ENCODE measurements around the gene ANKS1A.
"Not testable (repeated sequence)": the region's sequence is repeated elsewhere in the genome, so short reads cannot be mapped to it uniquely, and the experiment has no call there.

ANKS1A gene

GRCh38 chr6:34990971-34991560 is 102.0 kb downstream of the ANKS1A start:
- no peak for DNase-seq (ENCODE audit: low read depth in 2 of 2, low spot score in 1 of 2)

DNA sequence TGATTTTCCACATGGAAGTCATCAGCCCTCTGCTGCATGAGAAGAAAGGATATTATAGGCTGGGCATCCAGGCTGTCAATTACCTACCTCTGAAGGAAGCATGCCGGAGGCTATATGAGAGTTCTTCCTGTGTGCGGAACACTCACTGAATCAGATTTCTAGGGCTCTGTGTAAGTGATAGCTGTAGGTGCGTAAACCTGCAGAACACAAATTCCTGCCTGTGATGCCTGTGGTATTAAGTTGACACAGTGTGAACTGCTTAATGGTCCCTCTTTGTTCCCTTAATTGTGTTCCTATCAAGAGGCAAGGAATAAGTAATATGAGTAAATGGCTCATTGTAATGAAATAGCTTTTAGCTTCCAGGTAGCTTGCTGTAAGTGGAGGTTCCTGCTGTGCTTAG is 103.3 kb downstream of the ANKS1A start:
- no peak for DNase-seq (ENCODE audit: low read depth in 2 of 2, low spot score in 1 of 2)

- no peak for DNase-seq (ENCODE audit: low read depth in 2 of 2, low spot score in 1 of 2)
Observed at GRCh38 chr6:34993213-34993612, 104.2 kb downstream of the ANKS1A start.

DNA sequence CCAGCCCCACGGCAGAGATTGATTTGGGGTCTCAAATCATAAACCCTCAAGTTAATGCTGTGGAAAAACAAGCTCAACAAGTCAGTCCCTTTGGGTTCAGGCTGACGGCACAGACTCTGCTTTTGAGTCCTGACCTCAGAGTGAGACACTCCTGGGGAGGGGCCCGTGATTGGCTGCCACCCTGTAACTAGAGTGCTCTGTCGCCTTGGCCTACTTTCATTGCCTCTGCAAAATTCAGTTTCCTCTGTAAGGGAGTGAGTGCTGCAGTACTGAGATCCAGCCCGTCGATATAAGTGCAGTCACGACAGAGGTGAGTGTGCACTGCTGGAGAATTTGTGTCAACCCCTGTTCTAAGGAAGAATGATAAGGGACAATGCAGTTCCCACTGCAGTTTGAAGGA is 105.6 kb downstream of the ANKS1A start:
- no peak for DNase-seq (ENCODE audit: low read depth in 2 of 2, low spot score in 1 of 2)

DNA sequence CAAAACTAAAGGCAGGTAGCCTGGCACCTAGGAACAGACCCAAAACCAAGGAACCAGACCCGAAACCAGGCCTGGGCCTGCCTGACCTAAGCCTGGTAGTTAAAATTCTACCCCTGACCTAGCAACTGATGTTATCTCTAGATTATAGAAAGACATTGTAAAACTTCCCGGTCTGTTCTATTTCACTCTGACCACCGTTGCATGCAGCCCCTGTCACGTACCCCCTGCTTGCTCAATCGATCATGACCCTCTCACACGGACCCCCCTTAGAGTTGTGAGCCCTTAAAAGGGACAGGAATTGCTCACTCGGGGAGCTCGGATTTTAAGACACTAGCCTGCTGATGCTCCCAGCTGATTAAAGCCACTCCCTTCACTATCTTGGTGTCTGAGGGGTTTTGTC is 109.4 kb downstream of the ANKS1A start:
- DNase-seq (ENCODE audit: low read depth in 2 of 2, low spot score in 1 of 2), result not testable (repeated sequence)

DNA sequence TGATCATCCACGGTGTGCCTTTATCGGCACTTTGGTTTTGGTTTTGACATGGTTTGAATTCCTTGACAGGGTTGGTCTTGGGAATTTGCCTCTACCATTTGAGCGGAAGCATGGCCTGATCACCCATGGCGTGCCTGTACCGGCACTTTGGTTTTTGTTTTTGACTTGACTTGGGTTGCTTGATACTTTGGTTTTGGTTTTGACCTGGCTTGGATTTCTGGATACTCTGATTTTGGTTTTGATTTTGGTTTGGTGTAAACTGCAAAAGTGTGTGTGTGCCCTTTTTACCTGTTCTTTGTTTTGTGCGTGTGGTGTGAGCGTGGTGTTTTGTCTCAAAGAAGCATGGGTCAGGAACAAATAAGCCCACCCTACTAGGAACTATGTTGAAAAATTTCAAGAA is 110.1 kb downstream of the ANKS1A start:
- not testable (repeated sequence) for DNase-seq (ENCODE audit: low read depth in 2 of 2, low spot score in 1 of 2)

- not testable (repeated sequence) for DNase-seq (ENCODE audit: low read depth in 2 of 2, low spot score in 1 of 2)
Observed at GRCh38 chr6:34999962-35000361, 110.9 kb downstream of the ANKS1A start.

DNA sequence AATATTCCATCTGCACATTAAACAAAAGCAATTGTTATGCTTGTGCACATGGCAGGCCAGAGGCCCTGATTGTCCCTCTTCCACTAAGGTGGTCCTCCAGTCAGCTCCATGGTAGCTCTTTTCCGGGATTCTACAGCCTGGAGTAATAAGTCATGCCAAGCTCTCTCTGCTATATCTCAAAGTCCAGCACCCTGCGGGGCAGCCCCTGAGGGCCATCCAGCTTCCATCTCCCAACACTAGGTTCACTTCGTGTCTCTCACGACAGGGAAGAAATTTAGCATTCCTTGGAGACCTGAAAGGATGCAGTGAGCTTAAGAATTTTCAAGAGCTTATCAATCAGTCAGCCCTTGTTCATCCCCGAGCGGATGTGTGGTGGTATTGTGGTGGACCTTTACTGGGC is 112.3 kb downstream of the ANKS1A start:
- DNase-seq (ENCODE audit: low read depth in 2 of 2, low spot score in 1 of 2), result not testable (repeated sequence)

- not testable (repeated sequence) for DNase-seq (ENCODE audit: low read depth in 2 of 2, low spot score in 1 of 2)
Observed at GRCh38 chr6:35003886-35004530, 115.0 kb downstream of the ANKS1A start.

DNA sequence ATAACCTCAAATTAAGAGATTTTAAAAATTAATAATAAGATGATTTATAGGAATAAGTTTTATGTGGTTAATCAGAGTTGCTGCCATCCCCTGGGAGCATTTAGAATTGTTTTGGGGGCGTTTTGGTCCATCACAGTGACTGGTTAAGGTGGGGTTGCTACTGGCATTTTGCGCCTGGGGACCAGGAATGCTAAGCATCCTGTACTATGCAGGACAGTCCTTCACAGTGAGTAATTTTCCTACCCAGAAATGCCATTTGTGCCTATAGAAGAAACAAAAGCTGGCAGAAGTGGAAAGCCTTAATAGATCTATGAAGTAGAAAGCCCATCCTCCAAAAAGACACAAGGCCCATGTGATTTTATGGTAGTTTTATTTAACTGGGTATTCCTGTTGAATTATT is 118.0 kb downstream of the ANKS1A start:
- DNase-seq (ENCODE audit: low read depth in 2 of 2, low spot score in 1 of 2), result no peak

GRCh38 chr6:35008858-35009257 is 119.8 kb downstream of the ANKS1A start:
- DNase-seq (ENCODE audit: low read depth in 2 of 2, low spot score in 1 of 2), result no peak

- DNase-seq (ENCODE audit: low read depth in 2 of 2, low spot score in 1 of 2), result no peak
Observed at GRCh38 chr6:35011096-35012041, 122.3 kb downstream of the ANKS1A start.

GRCh38 chr6:35013701-35014100 is 124.6 kb downstream of the ANKS1A start:
- DNase-seq (ENCODE audit: low read depth in 2 of 2, low spot score in 1 of 2), result no peak

DNA sequence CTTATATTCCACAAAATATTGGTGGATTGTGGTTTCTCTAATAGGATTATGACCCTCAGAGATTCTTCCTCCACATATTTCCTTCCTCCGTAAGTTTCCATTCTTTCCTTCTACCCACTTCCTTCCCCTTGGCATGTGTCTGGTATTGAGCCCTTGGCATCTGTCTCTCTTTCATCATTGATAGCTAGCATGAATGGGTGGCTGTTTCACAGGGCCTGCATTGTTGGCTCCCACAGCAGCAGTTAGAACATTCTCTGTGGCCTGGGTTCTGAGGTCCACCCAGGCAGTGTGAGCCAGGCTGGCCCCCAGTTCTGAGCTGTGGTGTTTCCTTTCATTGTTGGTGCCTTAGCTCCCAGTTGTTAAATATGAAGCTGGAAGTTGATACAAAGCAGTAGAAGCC is 125.3 kb downstream of the ANKS1A start:
- no peak for DNase-seq (ENCODE audit: low read depth in 2 of 2, low spot score in 1 of 2)

GRCh38 chr6:35014786-35015185 is 125.7 kb downstream of the ANKS1A start:
- DNase-seq (ENCODE audit: low read depth in 2 of 2, low spot score in 1 of 2), result no peak

DNA sequence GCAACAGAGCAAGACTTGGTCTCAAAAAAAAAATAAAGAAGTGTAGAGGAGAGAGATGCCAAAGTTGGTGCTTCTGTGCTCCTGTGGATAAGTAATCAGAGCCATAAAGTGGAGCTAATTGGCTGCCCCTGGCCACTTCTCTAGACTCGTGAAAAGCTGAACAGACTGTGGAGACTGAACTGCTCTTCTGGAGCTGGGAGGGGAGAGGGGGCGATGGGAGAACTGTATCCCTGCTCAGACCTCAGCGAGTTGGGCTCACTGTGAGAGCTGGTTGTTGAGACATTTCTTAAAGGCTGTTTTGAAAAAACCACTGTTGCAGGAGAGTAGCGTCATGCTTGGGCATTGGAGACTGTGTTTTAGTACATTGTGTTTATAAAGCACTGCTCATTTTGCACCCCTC is 126.4 kb downstream of the ANKS1A start:
- no peak for DNase-seq (ENCODE audit: low read depth in 2 of 2, low spot score in 1 of 2)

- DNase-seq (ENCODE audit: low read depth in 2 of 2, low spot score in 1 of 2), result no peak
Observed at GRCh38 chr6:35015996-35016395, 126.9 kb downstream of the ANKS1A start.

GRCh38 chr6:35016502-35017321 is 127.7 kb downstream of the ANKS1A start:
- no peak for DNase-seq (ENCODE audit: low read depth in 2 of 2, low spot score in 1 of 2)

DNA sequence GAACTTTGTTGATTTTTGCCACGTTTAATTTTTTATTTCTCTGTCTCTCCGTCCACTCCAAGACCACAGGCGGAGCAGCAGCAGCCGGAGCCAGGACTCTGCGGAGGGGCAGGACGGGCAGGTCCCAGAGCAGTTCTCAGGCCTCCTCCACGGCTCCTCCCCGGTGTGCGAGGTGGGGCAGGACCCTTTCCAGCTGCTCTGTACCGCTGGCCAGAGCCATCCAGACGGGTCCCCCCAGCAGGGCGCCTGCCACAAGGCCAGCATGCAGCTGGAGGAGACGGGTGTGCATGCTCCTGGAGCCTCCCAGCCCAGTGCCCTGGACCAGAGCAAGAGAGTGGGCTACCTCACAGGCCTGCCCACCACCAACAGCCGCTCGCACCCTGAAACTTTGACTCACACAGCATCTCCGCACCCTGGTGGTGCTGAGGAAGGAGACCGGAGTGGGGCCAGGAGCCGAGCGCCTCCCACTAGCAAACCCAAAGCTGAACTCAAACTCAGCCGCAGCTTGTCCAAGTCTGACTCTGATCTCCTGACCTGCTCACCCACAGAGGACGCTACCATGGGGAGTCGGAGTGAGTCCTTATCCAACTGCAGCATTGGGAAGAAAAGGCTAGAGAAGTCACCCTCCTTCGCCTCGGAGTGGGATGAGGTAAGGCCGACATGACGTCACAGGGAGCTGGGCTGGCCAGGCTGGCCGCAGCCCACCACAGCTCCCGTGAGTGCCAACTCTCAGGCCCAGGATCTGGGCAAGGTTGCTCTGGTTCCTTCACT is 128.5 kb downstream of the ANKS1A start:
- no peak for DNase-seq (ENCODE audit: low read depth in 2 of 2, low spot score in 1 of 2)

DNA sequence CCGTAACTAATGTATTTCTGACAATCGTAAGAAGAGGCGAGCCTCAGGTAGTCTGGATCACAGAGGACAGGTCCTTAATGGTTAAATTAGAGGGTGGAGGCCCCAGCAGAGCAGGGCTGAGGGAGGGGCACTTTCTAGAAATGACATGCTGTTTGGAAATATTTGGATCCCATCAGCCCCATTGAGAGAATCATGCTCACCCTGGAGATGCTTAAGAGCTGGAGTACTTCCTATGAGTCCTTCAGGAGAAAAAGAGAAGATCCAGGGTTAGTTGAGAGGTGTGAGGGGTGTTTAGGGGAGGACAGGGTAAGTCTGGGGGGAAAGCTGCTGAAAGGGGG is 129.1 kb downstream of the ANKS1A start:
- no peak for DNase-seq (ENCODE audit: low read depth in 2 of 2, low spot score in 1 of 2)

DNA sequence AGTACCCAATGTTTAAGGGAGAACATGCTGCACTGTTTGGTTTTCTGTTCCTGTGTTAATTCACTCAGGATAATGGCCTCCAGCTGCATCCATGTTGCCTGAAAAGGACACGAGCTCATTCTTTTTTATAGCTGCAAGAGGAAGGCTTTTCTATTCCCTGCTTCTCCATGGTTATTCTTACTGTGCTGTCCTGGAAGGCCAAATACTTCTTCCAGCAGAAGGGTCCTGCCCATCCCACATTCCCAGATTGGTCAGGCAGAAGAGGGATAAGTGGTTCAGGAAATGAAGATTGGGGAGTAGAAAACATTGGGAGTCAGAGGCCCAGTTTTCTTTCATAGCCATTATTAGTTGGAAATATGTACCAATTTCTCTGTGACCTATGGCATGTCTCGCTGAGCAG is 129.7 kb downstream of the ANKS1A start:
- DNase-seq (ENCODE audit: low read depth in 2 of 2, low spot score in 1 of 2), result no peak
